Stimulated activated naive CD8-positive, alpha-beta T cell treated with anti-CD3 and anti-CD28 coated beads, Interleukin-15, amount 100 ng/mL, for 72 hours (primary cell): ENCODE results near the gene GIGYF2.
A peak's percentile ranks its signal among the peaks of the same experiment; 100 is the strongest.

Experiments
- ATAC-seq: fragments of 150-1000 bp; cut with Tn5 transposase; 2 replicates; pipeline ENCODE4 v1.10.0; 2021; ENCODE audit warnings: mild to moderate bottlenecking, moderate library complexity
- DNase-seq, 2 donors: peaks; one replicate each; pipeline ENCODE4 v3.0.0; 2021 to 2022
- H3K27ac Mint-ChIP-seq, 2 donors: one replicate each; pipeline ENCODE4 v1.8.0; 2022; ENCODE audit warnings: mild to moderate bottlenecking in 2 of 2, mixed read lengths in 2 of 2, moderate library complexity in 2 of 2
- H3K27me3 Mint-ChIP-seq: one replicate; pipeline ENCODE4 v1.8.0; 2022; ENCODE audit warnings: mixed read lengths
- H3K4me1 Mint-ChIP-seq: one replicate; pipeline ENCODE4 v1.8.0; 2022; ENCODE audit warnings: mild to moderate bottlenecking, mixed read lengths
- H3K4me3 Mint-ChIP-seq, 2 donors: one replicate each; pipeline ENCODE4 v1.8.0; 2022; ENCODE audit warnings: mild to moderate bottlenecking in 2 of 2, mixed read lengths in 2 of 2, moderate library complexity in 1 of 2
- H3K9me3 Mint-ChIP-seq, 2 donors: one replicate each; pipeline ENCODE4 v1.8.0; 2022; ENCODE audit warnings: mixed read lengths in 2 of 2

Gene GIGYF2

DNA sequence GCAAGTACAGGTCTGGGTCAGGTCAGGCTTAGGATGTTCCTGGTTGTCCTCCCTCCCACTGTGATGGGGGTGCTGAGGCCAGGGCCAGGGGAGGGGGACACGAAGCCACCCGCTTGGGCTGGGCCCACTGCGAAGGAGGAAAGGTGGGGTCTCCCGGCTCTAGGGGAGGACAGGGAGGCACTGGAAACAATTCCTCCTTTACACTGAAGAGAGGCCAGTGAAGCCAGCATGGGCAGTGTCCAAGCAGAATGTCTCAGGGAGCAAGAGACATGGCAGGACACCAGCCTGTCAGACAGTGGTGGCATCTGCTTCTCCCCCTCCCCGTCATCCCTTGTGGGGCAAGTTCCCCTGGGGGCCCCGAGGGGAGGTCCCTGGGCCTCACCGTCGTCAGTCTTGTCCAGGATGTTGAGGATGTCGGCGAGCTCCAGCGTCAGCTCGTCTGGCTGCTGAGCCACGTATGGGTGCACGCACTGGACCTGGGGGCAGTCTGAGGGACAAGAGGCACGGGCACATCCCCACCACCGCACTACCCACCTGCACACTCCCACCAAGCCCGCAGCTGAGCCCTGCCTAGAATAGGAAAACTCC is 183.7 kb downstream of the GIGYF2 start:
- ATAC-seq (no peak), DNase-seq (no peak)
- H3K9me3 Mint-ChIP-seq, result no peaks in the 10 kb centered on the region
- H3K4me1 Mint-ChIP-seq, result peaks cover under 1% of the 10 kb centered on the region
- H3K4me3 Mint-ChIP-seq, result no peak overlapping the region
- peaks cover 14% of the 10 kb centered on the region for H3K27me3 Mint-ChIP-seq
- no peak overlapping the region for H3K27ac Mint-ChIP-seq

DNA sequence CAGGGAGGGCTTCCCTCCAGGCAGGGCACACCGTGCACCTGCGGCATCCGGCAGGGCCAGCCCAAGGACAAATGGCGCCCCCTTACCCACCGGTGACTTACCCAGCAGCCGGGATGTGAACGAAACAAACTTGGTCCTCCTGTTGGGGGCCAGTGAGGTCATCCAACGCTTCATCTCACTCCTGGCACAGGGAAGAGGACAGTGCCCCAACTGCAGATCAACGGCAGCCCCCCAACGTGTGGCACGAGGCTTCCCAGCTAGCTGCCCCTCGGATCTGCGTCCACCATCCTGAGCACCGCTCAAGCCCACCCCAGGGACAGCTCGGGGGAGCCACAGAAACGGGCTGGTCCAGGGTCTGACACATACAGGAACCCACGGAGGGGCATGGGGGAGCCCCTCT is 185.0 kb downstream of the GIGYF2 start:
- H3K27ac Mint-ChIP-seq, result no peak overlapping the region
- ATAC-seq, result no peak
- peaks cover 12% of the 10 kb centered on the region for H3K27me3 Mint-ChIP-seq

DNA sequence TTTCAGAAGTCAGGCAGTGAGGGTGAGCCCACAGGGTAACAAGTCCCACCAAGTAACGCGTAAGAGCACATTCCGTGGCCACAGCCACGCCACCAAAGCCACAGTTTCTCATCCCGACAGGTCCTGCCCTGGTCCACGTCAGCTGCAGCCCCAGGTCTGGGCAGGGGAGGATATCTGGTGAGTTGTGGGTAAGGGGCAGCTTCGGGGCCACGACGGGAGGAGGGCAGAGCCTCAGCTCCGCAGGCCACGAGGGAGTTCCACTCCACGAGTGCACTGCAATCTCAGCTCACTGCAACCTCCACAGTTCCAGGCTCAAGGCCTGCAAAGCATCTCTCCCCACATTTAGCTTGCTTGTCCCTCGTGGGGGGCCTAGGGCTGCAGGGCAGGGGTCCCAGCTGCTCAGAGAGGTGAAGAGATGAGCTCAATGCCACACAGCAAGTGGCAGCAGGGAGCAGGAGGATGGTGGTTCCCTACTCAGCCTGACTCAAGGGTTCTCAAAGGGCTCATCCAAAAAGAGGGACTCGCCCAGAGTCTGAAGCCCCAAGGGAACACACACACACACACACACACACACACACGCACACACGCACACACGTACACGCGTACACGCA is 185.5 kb downstream of the GIGYF2 start:
- peaks cover 7% of the 10 kb centered on the region for H3K27me3 Mint-ChIP-seq
- ATAC-seq, result no peak
- H3K4me1 Mint-ChIP-seq, result no peaks in the 10 kb centered on the region
- H3K9me3 Mint-ChIP-seq, result no peaks in the 10 kb centered on the region
- H3K27ac Mint-ChIP-seq, result peak overlapping the region in 1 of 2 donors; percentile 14
- no peak for DNase-seq
- H3K4me3 Mint-ChIP-seq, result no peak overlapping the region

More for the DNA sequence above, 185.0 kb downstream of the GIGYF2 start:
- Mint-ChIP-seq H3K4me1 (no peaks in the 10 kb centered on the region), H3K9me3 (no peaks in the 10 kb centered on the region), H3K4me3 (no peak overlapping the region)
- DNase-seq, result no peak

- Mint-ChIP-seq H3K9me3 (no peaks in the 10 kb centered on the region), H3K4me3 (no peak overlapping the region), H3K27me3 (peaks cover under 1% of the 10 kb centered on the region), H3K4me1 (no peaks in the 10 kb centered on the region), H3K27ac (no peak overlapping the region)
- ATAC-seq, result no peak
- no peak for DNase-seq
Observed at GRCh38 chr2:232883116-232883721, 186.1 kb downstream of the GIGYF2 start.

- H3K4me3 Mint-ChIP-seq, result no peak overlapping the region
- DNase-seq, result no peak
- no peaks in the 10 kb centered on the region for H3K27me3 Mint-ChIP-seq
- no peak for ATAC-seq
- H3K9me3 Mint-ChIP-seq, result no peaks in the 10 kb centered on the region
- no peaks in the 10 kb centered on the region for H3K4me1 Mint-ChIP-seq
- no peak overlapping the region for H3K27ac Mint-ChIP-seq
Observed at GRCh38 chr2:232884001-232884421, 186.9 kb downstream of the GIGYF2 start.

DNA sequence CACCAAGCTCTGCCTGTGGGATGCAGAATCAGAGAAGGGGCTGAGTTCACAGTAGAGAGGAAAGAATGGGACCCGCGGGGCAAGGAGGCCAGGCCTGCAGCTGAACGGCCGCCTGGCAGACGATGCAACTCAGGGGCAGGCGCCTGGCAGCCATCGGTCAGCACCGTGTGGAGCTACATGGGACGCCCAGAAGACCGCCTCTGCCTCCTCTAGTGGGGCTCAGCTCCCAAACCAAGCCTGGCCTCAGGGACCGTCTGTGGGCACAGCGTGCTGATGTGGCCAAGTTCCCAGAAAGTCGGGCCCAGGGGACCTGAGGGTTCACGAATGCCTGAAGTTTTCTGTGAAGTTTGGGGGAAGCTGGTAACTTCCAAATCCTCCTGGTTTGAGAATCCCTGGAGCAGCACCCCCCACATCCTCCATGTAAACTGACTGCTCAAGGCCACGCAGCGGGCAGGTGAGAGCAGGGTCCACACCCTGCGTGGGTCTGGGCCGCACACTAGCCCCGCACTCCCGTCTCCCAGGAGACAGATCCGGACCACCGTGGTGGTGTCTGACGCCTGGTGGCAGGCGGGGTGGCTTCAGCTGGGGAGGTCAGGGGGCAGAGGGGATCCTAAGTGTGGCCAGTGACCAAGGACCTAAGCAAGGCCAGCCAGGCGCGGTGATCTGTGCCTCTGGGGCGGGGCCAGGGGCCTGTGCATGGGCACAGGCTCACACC is 187.6 kb downstream of the GIGYF2 start:
- no peak for ATAC-seq
- Mint-ChIP-seq H3K9me3 (no peaks in the 10 kb centered on the region), H3K27me3 (no peaks in the 10 kb centered on the region), H3K4me3 (no peak overlapping the region), H3K27ac (no peak overlapping the region), H3K4me1 (no peaks in the 10 kb centered on the region)
- DNase-seq, result no peak

DNA sequence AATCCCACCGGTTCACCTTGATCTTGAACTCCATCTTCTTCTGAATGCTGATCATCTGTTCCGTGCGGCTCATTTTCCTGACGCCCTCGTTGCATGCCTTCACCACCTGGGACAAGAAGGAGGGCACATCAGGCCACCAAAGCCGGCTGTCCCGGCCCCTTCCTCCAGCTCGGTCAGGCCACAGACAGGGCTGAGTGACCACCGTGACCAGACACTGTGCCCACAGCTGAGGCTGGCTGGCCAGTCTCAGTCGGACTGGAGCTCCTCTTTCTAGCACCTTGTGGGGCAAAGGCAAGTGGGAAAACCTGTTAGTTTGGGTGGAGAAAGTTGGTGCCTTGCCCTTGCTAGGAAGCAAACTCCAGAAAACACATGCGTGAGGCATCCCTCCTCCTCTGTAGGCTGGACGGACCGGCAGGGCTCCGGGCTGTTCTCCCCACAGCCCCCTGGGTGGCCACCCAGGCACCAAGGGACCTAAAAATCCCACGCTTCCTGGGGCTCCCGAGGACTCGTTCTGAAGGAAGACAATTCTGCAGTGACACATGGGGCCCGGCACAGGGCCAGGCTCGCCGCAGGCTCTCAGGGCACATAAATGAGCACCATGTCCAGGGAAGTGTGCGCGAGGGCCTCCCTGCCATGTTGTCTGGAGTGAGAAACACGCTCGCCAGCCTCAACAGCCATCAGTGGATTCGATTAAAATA is 188.3 kb downstream of the GIGYF2 start:
- no peak overlapping the region for H3K27ac Mint-ChIP-seq
- DNase-seq (no peak), ATAC-seq (no peak)
- peaks cover 2% of the 10 kb centered on the region for H3K27me3 Mint-ChIP-seq
- no peak overlapping the region for H3K4me3 Mint-ChIP-seq
- H3K4me1 Mint-ChIP-seq, result no peaks in the 10 kb centered on the region
- no peaks in the 10 kb centered on the region for H3K9me3 Mint-ChIP-seq

GRCh38 chr2:232886176-232886575 is 189.0 kb downstream of the GIGYF2 start:
- Mint-ChIP-seq H3K27ac (no peak overlapping the region), H3K9me3 (no peaks in the 10 kb centered on the region), H3K4me1 (peaks cover 5% of the 10 kb centered on the region), H3K4me3 (no peak overlapping the region), H3K27me3 (peaks cover 9% of the 10 kb centered on the region)
- ATAC-seq (no peak), DNase-seq (no peak)

DNA sequence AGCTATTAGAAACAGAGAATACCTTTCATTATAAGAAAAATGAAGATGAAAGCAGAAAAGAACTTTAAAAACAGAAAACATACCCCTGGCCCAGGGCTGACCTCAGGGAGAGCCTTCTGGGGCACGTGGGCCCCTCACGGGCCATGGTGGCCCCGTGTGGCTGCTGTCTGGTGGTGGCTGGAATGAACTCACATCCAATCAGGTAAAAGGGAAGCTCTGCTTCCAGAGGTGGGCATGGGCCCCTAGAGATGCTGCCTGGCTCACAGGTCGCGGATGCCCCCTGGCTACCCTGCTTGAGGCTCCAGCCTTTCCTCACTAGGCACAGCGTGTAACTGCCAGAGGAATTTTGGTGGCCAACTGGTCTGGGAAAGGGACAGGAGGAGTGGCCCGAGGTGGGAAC is 189.5 kb downstream of the GIGYF2 start:
- ATAC-seq (no peak), DNase-seq (no peak)
- Mint-ChIP-seq H3K4me1 (peaks cover 5% of the 10 kb centered on the region), H3K9me3 (no peaks in the 10 kb centered on the region), H3K27ac (no peak overlapping the region), H3K27me3 (peaks cover 12% of the 10 kb centered on the region), H3K4me3 (no peak overlapping the region)

DNA sequence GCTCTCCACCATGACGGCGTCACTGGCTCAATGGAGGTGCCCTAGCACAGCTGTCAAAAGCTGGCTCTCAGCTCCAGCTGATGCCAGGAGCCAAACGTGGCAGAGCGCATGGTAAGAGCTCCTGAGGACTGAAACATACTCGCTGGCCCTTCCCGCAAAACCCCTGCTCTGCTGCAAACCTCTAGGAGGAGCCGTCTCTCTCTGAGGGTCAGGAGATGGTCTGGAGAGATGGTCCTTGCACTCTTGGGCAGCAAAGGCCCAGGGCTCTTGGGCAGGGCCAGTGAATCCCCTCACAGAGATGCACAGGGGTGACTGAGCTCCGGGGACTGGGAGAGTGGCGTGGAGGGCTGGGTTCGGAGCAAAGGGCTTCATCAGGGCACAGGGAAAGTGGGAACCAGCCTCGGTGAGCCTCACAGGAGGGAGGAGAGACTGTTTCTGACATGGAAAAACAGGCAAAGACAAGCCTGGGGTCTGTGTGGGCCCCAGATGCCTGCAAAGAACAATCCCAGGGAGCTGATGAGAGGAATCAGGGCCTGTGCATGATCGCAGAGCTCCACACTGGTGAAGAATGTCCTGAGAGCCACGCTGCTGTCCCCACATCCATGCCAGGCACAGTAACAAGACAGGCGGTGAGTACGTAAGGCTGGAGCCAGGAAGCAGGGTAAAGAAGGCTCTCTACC is 190.2 kb downstream of the GIGYF2 start:
- Mint-ChIP-seq H3K9me3 (no peaks in the 10 kb centered on the region), H3K27ac (peak overlapping the region in 1 of 2 donors; percentile 21), H3K4me3 (no peak overlapping the region), H3K27me3 (peaks cover 12% of the 10 kb centered on the region), H3K4me1 (peaks cover 5% of the 10 kb centered on the region)
- DNase-seq, result no peak
- no peak for ATAC-seq

DNA sequence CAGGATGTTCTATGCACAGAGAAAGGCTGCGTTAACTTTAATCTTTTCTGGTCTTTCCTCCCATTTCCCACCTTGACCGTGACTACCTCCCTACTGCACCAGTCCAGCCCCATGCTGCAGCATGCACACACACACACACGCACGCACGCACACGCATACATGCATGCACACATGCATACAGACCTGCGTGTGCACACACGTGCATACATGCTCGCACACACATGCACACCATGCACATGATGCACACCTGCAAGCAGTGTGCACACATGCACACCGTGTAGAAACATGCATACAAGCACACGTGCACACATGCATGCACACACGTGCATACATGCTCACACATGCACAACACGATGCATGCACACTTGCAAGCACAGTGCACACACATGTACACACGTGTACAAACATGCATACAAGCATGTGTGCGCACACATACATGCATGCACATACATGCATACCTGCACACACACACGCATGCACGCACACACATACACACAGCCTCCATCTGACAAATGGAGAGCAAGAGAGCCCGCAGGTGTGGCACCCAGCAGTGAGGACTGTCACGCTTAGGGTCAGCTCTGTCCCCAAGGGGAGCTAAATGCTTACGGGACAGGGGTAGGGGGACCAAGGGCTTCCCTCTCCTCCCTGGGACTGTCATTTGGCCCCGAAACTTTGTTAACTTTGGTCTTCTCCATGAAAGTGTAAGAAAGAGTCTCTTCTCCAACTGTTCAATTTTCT is 191.1 kb downstream of the GIGYF2 start:
- Mint-ChIP-seq H3K4me3 (no peak overlapping the region), H3K27ac (no peak overlapping the region), H3K27me3 (peaks cover 12% of the 10 kb centered on the region), H3K4me1 (peaks cover 5% of the 10 kb centered on the region), H3K9me3 (no peaks in the 10 kb centered on the region)
- DNase-seq (no peak), ATAC-seq (no peak)

GRCh38 chr2:232888839-232889529 is 191.9 kb downstream of the GIGYF2 start:
- peaks cover 5% of the 10 kb centered on the region for H3K4me1 Mint-ChIP-seq
- no peak overlapping the region for H3K4me3 Mint-ChIP-seq
- no peak overlapping the region for H3K27ac Mint-ChIP-seq
- DNase-seq (no peak), ATAC-seq (no peak)
- no peaks in the 10 kb centered on the region for H3K9me3 Mint-ChIP-seq
- H3K27me3 Mint-ChIP-seq, result peaks cover 12% of the 10 kb centered on the region

GRCh38 chr2:232889876-232890401 is 192.8 kb downstream of the GIGYF2 start:
- H3K9me3 Mint-ChIP-seq, result no peaks in the 10 kb centered on the region
- H3K27me3 Mint-ChIP-seq, result peaks cover 12% of the 10 kb centered on the region
- H3K27ac Mint-ChIP-seq, result no peak overlapping the region
- H3K4me3 Mint-ChIP-seq, result no peak overlapping the region
- no peak for ATAC-seq
- no peak for DNase-seq
- peaks cover 5% of the 10 kb centered on the region for H3K4me1 Mint-ChIP-seq

DNA sequence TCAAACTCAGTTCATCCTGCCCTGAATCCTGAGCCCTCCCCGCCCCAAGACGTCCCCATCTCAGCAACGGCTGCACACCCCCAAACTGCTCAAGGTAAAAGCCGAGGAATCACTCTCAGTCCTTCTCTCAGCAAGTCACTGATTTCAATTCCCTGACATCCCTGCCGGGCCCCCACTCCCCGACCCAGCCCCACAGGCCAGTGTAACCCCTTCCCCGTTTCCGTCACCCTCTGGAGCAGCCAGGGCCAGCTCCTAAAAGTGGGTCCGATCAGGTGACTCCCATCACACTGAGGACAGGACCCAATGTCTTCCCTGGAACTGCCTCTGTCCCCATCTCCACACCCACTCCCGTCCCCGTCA is 193.4 kb downstream of the GIGYF2 start:
- DNase-seq (no peak), ATAC-seq (no peak)
- Mint-ChIP-seq H3K4me3 (no peak overlapping the region), H3K9me3 (no peaks in the 10 kb centered on the region), H3K27ac (peak overlapping the region in 1 of 2 donors; percentile 67), H3K27me3 (peaks cover 12% of the 10 kb centered on the region), H3K4me1 (peaks cover 5% of the 10 kb centered on the region)
